Measurements from ENCODE around the gene IGSF9B.

Gene IGSF9B

DNA sequence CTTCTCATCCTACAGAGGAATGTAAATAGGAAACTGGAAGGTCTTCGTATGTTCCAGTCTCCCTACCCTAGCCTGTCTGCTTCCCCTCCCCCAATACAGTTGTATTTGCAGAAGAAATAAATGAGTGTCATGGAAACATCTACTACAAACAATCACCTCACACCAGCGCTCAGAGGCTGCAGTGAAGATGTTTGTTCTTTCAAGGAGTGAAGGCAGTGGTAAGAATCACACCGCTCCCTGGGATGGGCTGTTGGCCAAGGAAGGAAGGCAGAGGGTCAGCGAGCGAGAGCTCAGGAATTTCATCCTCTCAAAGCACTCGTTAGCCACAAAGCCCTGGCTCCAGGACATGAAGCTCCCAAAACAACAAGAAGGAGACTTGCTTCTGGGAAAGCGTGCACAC lies 1.1 kb upstream of the IGSF9B start:
- Histone ChIP-seq H3K4me3 (ENCODE audit: insufficient read depth, low read depth, low read length) (no peak overlapping the region), H3K27me3 (ENCODE audit: control insufficient read depth, insufficient read depth, low read length, poor library complexity, severe bottlenecking) (peaks cover 57% of the 10 kb centered on the region), H3K36me3 (ENCODE audit: control insufficient read depth, insufficient read depth, low read length) (no peaks in the 10 kb centered on the region), H3K27ac (ENCODE audit: insufficient read depth, low read depth, low read length, poor library complexity, severe bottlenecking) (no peak overlapping the region), H3K9me3 (ENCODE audit: control insufficient read depth, low read length) (no peaks in the 10 kb centered on the region), H3K4me1 (ENCODE audit: control insufficient read depth, insufficient read depth, low read length) (peaks cover 14% of the 10 kb centered on the region)
- 70 to 73% methylated on average over 5 to 7 of the region's 7 CpGs for WGBS, 2 experiments

DNA sequence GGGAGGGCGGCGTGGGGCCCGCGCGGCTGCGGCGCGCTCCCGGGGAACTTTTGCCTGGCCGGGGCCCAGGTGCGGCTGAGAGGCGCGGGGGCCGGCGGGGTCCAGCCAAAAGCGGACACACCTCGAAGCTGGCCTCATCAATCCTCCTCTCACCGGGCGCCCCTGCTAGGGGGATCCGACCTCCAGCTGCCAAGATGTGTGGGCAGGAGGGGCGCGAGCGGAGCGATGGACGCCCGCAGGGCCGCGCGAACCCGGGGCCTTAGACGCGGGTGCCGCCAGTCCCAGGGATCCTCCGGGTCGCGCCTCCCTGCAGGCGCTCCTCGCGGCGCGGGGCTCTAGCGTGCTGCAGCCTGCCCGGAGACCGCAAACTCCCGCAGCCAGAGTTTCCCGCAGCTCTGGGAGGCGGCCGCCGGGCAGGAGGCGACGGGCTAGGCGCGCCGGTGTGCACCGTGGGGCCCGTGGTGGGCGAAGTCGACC lies 785 bp downstream of the IGSF9B start:
- H3K9me3 ChIP-seq (ENCODE audit: control insufficient read depth, low read length), result no peaks in the 10 kb centered on the region
- H3K4me3 ChIP-seq (ENCODE audit: insufficient read depth, low read depth, low read length), result peak overlapping the region; percentile 73
- H3K36me3 ChIP-seq (ENCODE audit: control insufficient read depth, insufficient read depth, low read length), result no peaks in the 10 kb centered on the region
- H3K27me3 ChIP-seq (ENCODE audit: control insufficient read depth, insufficient read depth, low read length, poor library complexity, severe bottlenecking), result peaks cover 66% of the 10 kb centered on the region
- H3K27ac ChIP-seq (ENCODE audit: insufficient read depth, low read depth, low read length, poor library complexity, severe bottlenecking), result no peak overlapping the region
- 0 to 1% methylated on average over 58 of the region's 58 CpGs for WGBS, 2 experiments
- peaks cover 33% of the 10 kb centered on the region for H3K4me1 ChIP-seq (ENCODE audit: control insufficient read depth, insufficient read depth, low read length)

DNA sequence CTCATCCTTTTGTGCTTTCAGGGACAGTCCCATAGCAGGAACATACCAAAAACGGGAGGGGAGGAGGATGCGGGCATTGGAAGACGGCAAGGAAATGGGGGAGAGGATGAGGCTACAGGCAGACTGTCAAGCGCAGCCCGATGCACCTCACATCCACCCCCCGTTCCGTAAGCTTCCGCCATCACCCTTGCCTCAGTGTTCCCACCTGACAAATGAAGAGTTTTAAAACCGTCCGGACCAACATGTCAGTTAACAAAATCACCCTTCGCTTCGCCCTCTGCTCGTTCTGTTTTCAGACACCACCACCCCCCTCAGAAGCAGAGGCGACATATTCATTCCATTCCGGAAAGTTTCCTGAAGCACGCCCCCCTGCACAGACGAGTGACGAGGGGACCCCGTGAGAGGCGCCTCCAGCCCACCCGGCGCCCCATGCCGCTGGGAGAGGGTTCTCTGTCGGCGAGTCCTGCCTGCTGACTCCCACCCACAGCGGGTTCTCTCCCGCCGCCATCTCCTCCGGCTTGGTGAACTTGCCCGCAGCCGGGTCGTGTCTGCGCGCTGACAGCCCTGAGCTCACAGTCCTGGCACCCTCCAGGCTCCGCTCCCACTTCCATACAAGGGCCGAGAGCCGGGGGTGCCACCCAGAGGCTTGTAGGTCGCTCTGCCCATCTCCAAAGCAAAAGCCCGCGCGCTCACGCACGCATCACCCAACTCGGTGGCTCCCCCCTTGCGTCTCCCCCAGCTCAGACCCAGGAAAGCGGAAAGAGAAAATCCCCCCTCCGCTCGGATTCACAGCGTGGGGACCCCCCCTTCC lies 1.5 kb downstream of the IGSF9B start:
- no peak overlapping the region for H3K27ac ChIP-seq (ENCODE audit: insufficient read depth, low read depth, low read length, poor library complexity, severe bottlenecking)
- H3K9me3 ChIP-seq (ENCODE audit: control insufficient read depth, low read length), result no peaks in the 10 kb centered on the region
- H3K4me1 ChIP-seq (ENCODE audit: control insufficient read depth, insufficient read depth, low read length), result peaks cover 40% of the 10 kb centered on the region
- H3K4me3 ChIP-seq (ENCODE audit: insufficient read depth, low read depth, low read length), result peak overlapping the region; percentile 73
- WGBS, 2 experiments, result 2% methylated on average over 45 of the region's 49 CpGs
- peaks cover 67% of the 10 kb centered on the region for H3K27me3 ChIP-seq (ENCODE audit: control insufficient read depth, insufficient read depth, low read length, poor library complexity, severe bottlenecking)
- H3K36me3 ChIP-seq (ENCODE audit: control insufficient read depth, insufficient read depth, low read length), result no peaks in the 10 kb centered on the region

DNA sequence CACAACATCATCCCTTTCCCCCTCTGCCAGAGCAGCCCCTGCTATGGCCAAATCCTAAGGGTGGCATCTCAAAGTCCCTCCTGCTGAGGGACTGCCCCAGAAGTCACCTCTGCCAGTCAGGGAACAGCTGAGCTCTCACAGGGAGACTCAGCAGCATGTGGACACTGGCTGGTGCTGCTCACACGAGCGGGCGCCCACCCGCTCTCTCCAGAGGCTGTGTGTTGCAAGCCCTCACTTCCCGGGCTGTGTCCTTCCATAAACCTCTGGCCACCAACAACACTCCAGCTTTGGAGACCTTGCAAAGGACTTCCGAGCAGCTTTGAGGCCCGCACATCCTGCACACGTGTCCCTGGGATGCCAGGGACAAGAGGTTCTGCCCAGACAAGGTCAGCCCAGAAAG lies 2.8 kb downstream of the IGSF9B start:
- Histone ChIP-seq H3K27ac (ENCODE audit: insufficient read depth, low read depth, low read length, poor library complexity, severe bottlenecking) (no peak overlapping the region), H3K27me3 (ENCODE audit: control insufficient read depth, insufficient read depth, low read length, poor library complexity, severe bottlenecking) (peaks cover 61% of the 10 kb centered on the region), H3K9me3 (ENCODE audit: control insufficient read depth, low read length) (no peaks in the 10 kb centered on the region), H3K4me3 (ENCODE audit: insufficient read depth, low read depth, low read length) (no peak overlapping the region), H3K36me3 (ENCODE audit: control insufficient read depth, insufficient read depth, low read length) (no peaks in the 10 kb centered on the region), H3K4me1 (ENCODE audit: control insufficient read depth, insufficient read depth, low read length) (peaks cover 41% of the 10 kb centered on the region)
- WGBS, 2 experiments, result 91 to 92% methylated on average over 8 of the region's 8 CpGs

DNA sequence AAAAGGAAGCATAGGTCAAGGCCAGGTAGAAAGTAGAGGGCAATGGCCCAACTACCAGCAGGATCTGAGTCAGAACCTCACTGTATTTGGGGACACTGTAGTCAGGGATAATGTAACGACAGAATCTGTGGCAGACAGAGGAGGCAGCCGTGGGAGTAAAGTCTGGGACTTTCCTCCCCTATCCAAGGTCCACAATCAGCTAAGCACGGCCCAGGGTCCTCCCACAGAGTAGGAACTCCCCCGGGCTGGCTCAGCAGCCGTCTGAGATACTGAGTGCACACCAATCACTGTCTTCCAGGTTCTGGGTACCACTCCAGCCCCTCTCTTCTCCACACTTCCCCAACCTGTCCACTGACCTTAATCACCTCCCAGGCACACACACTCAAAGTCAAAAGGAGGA lies 3.2 kb downstream of the IGSF9B start:
- no peak overlapping the region for H3K27ac ChIP-seq (ENCODE audit: insufficient read depth, low read depth, low read length, poor library complexity, severe bottlenecking)
- peaks cover 57% of the 10 kb centered on the region for H3K27me3 ChIP-seq (ENCODE audit: control insufficient read depth, insufficient read depth, low read length, poor library complexity, severe bottlenecking)
- H3K4me1 ChIP-seq (ENCODE audit: control insufficient read depth, insufficient read depth, low read length), result peaks cover 45% of the 10 kb centered on the region

DNA sequence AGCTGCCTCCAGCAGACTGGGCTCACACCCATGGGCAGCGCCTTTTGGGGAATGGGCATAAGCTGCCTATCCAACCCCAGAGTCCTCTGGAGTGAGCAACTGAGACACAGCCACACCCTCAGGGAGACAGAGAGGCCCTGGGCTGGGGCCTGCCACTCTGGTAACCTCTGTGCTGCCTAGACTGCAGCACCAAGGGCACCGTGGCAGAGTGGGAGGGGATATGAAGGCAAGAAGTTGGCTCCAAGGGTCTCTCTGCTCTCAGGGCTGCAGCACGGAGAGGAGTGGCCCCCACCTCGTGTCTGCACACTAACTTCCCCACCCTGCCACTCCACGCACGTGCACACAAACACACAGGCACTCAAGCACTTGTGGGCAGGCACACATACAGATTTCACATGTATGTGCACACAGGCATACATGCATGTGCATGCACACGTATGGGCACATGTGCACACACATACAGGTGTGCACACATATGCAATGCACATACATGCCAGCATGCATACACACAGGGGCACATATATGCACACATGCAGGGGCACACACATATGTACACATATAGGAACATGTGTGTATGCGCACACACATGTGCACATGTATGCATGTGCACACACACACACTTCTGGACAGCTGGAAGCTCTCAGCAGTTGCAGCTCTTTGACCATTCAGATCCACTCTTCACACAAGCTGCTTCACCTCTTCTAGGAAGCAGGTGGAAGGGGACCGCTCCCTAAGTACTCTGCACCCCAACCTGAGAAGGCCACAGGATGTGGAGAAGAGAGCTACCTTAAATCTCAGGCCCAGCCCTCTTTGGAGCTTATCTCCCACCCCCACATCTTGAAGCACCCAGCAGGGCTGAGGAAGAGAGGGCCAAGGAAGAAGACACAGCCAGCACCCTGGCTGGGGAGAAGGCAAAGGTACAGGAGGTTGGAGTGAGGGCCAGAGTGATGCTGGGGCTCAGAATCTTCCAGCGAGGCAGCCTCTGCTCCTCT lies 4.3 kb downstream of the IGSF9B start:
- no peaks in the 10 kb centered on the region for H3K9me3 ChIP-seq (ENCODE audit: control insufficient read depth, low read length)
- 88 to 89% methylated on average over 10 of the region's 10 CpGs for WGBS, 2 experiments
- no peaks in the 10 kb centered on the region for H3K36me3 ChIP-seq (ENCODE audit: control insufficient read depth, insufficient read depth, low read length)
- peaks cover 55% of the 10 kb centered on the region for H3K4me1 ChIP-seq (ENCODE audit: control insufficient read depth, insufficient read depth, low read length)
- H3K27me3 ChIP-seq (ENCODE audit: control insufficient read depth, insufficient read depth, low read length, poor library complexity, severe bottlenecking), result peaks cover 47% of the 10 kb centered on the region
- no peak overlapping the region for H3K27ac ChIP-seq (ENCODE audit: insufficient read depth, low read depth, low read length, poor library complexity, severe bottlenecking)
- H3K4me3 ChIP-seq (ENCODE audit: insufficient read depth, low read depth, low read length), result no peak overlapping the region

More for the DNA sequence above, 3.2 kb downstream of the IGSF9B start:
- Histone ChIP-seq H3K36me3 (ENCODE audit: control insufficient read depth, insufficient read depth, low read length) (no peaks in the 10 kb centered on the region), H3K9me3 (ENCODE audit: control insufficient read depth, low read length) (no peaks in the 10 kb centered on the region), H3K4me3 (ENCODE audit: insufficient read depth, low read depth, low read length) (no peak overlapping the region)
- WGBS, 2 experiments, result 78% methylated on average over 5 of the region's 5 CpGs

DNA sequence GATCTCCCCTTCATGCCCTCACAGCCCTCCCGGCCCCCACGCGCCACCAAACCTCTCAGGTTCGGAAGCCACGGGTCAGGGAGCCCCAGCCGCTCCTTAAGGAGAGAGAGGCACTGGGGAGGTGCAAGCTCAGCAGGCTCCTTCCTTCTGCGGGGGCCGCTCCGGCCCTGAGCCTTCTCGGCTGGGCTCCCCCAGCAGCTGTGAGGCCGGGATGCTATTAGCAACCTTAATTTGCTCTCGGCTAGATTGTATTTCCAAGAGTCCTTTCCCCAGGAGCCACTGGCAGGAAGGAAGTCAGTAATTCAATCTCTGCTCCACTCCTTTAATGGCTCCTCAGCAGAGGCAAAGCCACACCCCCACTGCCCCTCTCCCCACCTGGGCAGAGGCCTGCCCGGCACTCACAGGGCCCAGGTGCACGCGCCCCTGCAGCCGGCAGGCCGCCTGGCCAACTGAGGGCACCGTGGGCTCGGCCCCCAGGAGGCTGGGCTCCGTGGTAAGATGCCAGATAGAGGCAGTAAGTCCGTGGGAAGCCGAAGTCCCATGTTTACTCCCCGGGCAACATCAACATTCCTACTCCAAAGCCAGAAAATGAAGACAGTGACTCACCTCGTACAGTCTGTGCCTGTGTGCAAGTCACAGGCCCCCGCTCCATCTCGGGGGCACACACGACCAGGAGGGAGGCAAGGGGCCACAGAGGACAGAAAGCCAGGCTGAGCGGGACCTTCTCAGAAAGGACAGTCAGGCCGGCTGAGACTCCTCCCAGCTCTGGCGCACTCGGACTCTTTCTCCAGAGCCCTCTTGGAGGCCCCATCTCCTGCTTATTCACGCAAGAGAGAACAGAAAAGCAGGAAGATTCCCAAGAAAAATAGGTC lies 5.2 kb downstream of the IGSF9B start:
- H3K4me1 ChIP-seq (ENCODE audit: control insufficient read depth, insufficient read depth, low read length), result peaks cover 64% of the 10 kb centered on the region
- peaks cover 40% of the 10 kb centered on the region for H3K27me3 ChIP-seq (ENCODE audit: control insufficient read depth, insufficient read depth, low read length, poor library complexity, severe bottlenecking)
- no peaks in the 10 kb centered on the region for H3K36me3 ChIP-seq (ENCODE audit: control insufficient read depth, insufficient read depth, low read length)
- no peak overlapping the region for H3K27ac ChIP-seq (ENCODE audit: insufficient read depth, low read depth, low read length, poor library complexity, severe bottlenecking)
- 22 to 26% methylated on average over 32 of the region's 32 CpGs for WGBS, 2 experiments
- H3K4me3 ChIP-seq (ENCODE audit: insufficient read depth, low read depth, low read length), result peak overlapping the region; percentile 26
- no peaks in the 10 kb centered on the region for H3K9me3 ChIP-seq (ENCODE audit: control insufficient read depth, low read length)

DNA sequence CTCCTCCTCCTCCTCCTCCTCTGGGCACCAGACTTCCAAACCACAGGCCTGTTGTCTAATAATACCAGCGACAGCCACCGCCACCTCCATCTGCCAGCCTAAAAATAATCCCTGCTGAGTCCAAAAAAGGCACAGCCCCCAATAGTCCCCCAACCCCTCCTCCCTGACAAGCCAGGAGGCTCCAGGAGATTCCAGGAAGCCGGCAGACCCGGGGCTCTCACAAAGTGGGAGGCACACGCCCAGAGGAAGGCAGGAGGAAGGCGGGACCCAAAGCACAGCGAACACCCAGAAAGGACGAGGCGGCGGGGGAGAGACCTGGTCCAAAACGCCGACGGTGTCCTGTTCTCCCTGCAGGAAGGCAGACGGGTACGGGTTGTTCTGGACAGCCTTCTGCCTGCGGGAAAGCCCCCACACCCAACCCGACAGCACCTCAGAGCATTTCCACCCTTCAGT lies 5.9 kb downstream of the IGSF9B start:
- Histone ChIP-seq H3K36me3 (ENCODE audit: control insufficient read depth, insufficient read depth, low read length) (no peaks in the 10 kb centered on the region), H3K4me1 (ENCODE audit: control insufficient read depth, insufficient read depth, low read length) (peaks cover 71% of the 10 kb centered on the region), H3K27me3 (ENCODE audit: control insufficient read depth, insufficient read depth, low read length, poor library complexity, severe bottlenecking) (peaks cover 33% of the 10 kb centered on the region), H3K9me3 (ENCODE audit: control insufficient read depth, low read length) (no peaks in the 10 kb centered on the region), H3K4me3 (ENCODE audit: insufficient read depth, low read depth, low read length) (peak overlapping the region; percentile 26), H3K27ac (ENCODE audit: insufficient read depth, low read depth, low read length, poor library complexity, severe bottlenecking) (no peak overlapping the region)
- 30 to 33% methylated on average over 17 of the region's 17 CpGs for WGBS, 2 experiments

DNA sequence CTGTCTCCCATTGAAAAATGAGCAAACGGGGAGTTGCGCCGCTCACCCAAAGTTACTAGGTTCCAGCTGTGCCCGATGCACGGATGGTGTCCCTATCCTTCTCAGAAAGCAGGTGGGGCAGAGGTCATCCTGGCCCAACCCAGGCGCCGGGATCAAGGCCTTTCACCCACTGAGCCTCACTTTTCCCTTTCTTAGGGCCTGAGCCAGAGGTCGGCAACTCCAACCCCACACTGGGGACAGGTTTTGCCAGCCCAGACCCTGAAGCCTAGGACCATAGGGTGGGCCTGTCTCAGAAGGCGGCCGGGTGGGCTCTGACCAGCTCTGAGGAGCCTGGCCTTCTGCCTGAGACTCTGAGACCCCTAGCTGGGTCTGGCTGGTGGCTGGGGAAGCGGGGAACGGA lies 6.3 kb downstream of the IGSF9B start:
- H3K27ac ChIP-seq (ENCODE audit: insufficient read depth, low read depth, low read length, poor library complexity, severe bottlenecking), result no peak overlapping the region
- 88 to 90% methylated on average over 12 of the region's 12 CpGs for WGBS, 2 experiments
- peaks cover 73% of the 10 kb centered on the region for H3K4me1 ChIP-seq (ENCODE audit: control insufficient read depth, insufficient read depth, low read length)
- H3K36me3 ChIP-seq (ENCODE audit: control insufficient read depth, insufficient read depth, low read length), result no peaks in the 10 kb centered on the region
- no peaks in the 10 kb centered on the region for H3K9me3 ChIP-seq (ENCODE audit: control insufficient read depth, low read length)
- H3K27me3 ChIP-seq (ENCODE audit: control insufficient read depth, insufficient read depth, low read length, poor library complexity, severe bottlenecking), result peaks cover 29% of the 10 kb centered on the region
- no peak overlapping the region for H3K4me3 ChIP-seq (ENCODE audit: insufficient read depth, low read depth, low read length)
